H1 (cell line): ENCODE results near the gene BFSP2.
"Not testable (repeated sequence)": the region's sequence is repeated elsewhere in the genome, so short reads cannot be mapped to it uniquely, and the experiment has no call there.

Source experiments
- BRCA1 ChIP-seq: IDR thresholded peaks from 2 replicates; pipeline ENCODE4 v1.6.1; 2012; ENCODE audit warnings: low read depth, low read length, improper control_type of control experiment
- CHD1 ChIP-seq: IDR thresholded peaks from 2 replicates; pipeline ENCODE4 v1.6.1; 2012; ENCODE audit warnings: low read depth, low read length, improper control_type of control experiment
- CTCF ChIP-seq, 3 experiments: IDR thresholded peaks; 1 replicate in 2 of 3; 2 replicates in 1 of 3; pipeline versions ENCODE4 v1.5.1 to v1.6.1; 2011; ENCODE audit warnings: low read length in 3 of 3, mild to moderate bottlenecking in 3 of 3, inconsistent platforms in 2 of 3, low read depth in 1 of 3, moderate library complexity in 1 of 3; ENCODE audit not compliant: insufficient read depth in 1 of 3; ENCODE audit errors: control extremely low read depth in 1 of 3
- HDAC6 ChIP-seq: IDR thresholded peaks from one replicate; pipeline ENCODE4 v1.7.1; 2012; ENCODE audit warnings: low read depth, mild to moderate bottlenecking, inconsistent platforms, low read length, moderate library complexity
- POLR2A ChIP-seq, 2 experiments: IDR thresholded peaks; 1 replicate in 1 of 2; 2 replicates in 1 of 2; pipeline ENCODE4 v1.6.1; 2011; ENCODE audit warnings: low read depth in 2 of 2, low read length in 2 of 2, mild to moderate bottlenecking in 2 of 2; ENCODE audit errors: control extremely low read depth in 1 of 2
- SUZ12 ChIP-seq: fragments of 200-600 bp; sonication (generic); IDR thresholded peaks from 2 replicates; pipeline ENCODE4 v1.6.1; 2012; ENCODE audit warnings: mild to moderate bottlenecking, inconsistent platforms, low read length, moderate library complexity, mixed read lengths
- YY1 ChIP-seq: IDR thresholded peaks from 2 replicates; pipeline ENCODE4 v1.6.1; 2011; ENCODE audit warnings: low read depth, mild to moderate bottlenecking, low read length

- TF ChIP-seq HDAC6; POLR2A (IDR thresholded peaks at IDR 0.05; ENCODE audit: control extremely low read depth in 1 of 2, low read depth in 2 of 2, low read length in 2 of 2); YY1; CHD1; SUZ12; BRCA1; CTCF (IDR thresholded peaks at IDR 0.05; ENCODE audit: control extremely low read depth in 1 of 3, insufficient read depth in 1 of 3, low read depth in 1 of 3, low read length in 3 of 3): not testable (repeated sequence)
Measured at GRCh38 chr3:133523758-133524157, 123.9 kb downstream of the BFSP2 start.
